PC-3 (cell line): ENCODE results near the gene TRIM40. TPM values are rescaled to one million over a fixed set of nuclear protein-coding genes. Genes with fewer than 3 reads are reported as not detected.

Source experiments
- ATAC-seq: fragments of 200-7000 bp; cut with Tn5 transposase; 2 replicates; pipeline ENCODE4 v1.9.1; 2020; ENCODE audit warnings: mild to moderate bottlenecking, moderate library complexity
- BruUV-seq: library from RNA; stranded (reverse); fragments of 400-500 nt; replicated peaks from 2 replicates; lab custom pipeline; 2021; lab: Mats Ljungman, UMichigan
- CTCF ChIA-PET: fragments of 300-600 bp; sonication (Branson Sonifier 250); formaldehyde crosslinking; loops from one replicate; lab custom pipeline; 2022; ENCODE audit warnings: antibody characterized with exemption; lab: Charles Lee
- POLR2A ChIA-PET: fragments of 300-600 bp; sonication (Branson Sonifier 250); formaldehyde crosslinking; loops from one replicate; lab custom pipeline; 2022; ENCODE audit warnings: antibody characterized with exemption; ENCODE audit not compliant: unreplicated experiment; lab: Charles Lee
- DNase-seq: peaks from one replicate; pipeline ENCODE4 v3.0.0-alpha.2; 2015
- H2AFZ ChIP-seq: fragments of 300-600 bp; sonication (generic); 2 replicates; pipeline ENCODE4 v1.6.0; 2016; ENCODE audit warnings: antibody characterized with exemption, low read length
- H3F3A ChIP-seq: fragments of 300-600 bp; sonication (generic); one replicate; pipeline ENCODE4 v1.6.0; 2017; ENCODE audit warnings: antibody characterized with exemption, low read length, control low read depth, mild to moderate bottlenecking; ENCODE audit not compliant: unreplicated experiment
- H3K27ac ChIP-seq: fragments of 300-600 bp; sonication (generic); 2 replicates; pipeline ENCODE4 v1.5.1; 2016; ENCODE audit warnings: mild to moderate bottlenecking, low read length
- H3K27me3 ChIP-seq: fragments of 300-600 bp; sonication (generic); 2 replicates; pipeline ENCODE4 v1.6.1; 2016; ENCODE audit warnings: low read length, mixed read lengths
- H3K36me3 ChIP-seq: fragments of 300-600 bp; sonication (generic); 2 replicates; pipeline ENCODE4 v1.6.1; 2016; ENCODE audit warnings: low read depth, mixed run types, low read length, mixed read lengths
- H3K4me1 ChIP-seq: fragments of 300-600 bp; sonication (generic); 2 replicates; pipeline ENCODE4 v1.5.1; 2016; ENCODE audit warnings: low read length; ENCODE audit not compliant: insufficient read depth
- H3K4me2 ChIP-seq: fragments of 300-600 bp; sonication (generic); 2 replicates; pipeline ENCODE4 v1.6.0; 2016; ENCODE audit warnings: low read length
- H3K4me3 ChIP-seq: fragments of 300-600 bp; sonication (generic); 2 replicates; pipeline ENCODE4 v1.5.1; 2016; ENCODE audit warnings: mild to moderate bottlenecking, low read length, mixed read lengths
- H3K79me2 ChIP-seq: fragments of 300-600 bp; sonication (generic); 2 replicates; pipeline ENCODE4 v1.6.1; 2017; ENCODE audit warnings: low read length, mixed read lengths
- H3K9ac ChIP-seq: fragments of 300-600 bp; sonication (generic); 2 replicates; pipeline ENCODE4 v1.6.0; 2016; ENCODE audit warnings: mild to moderate bottlenecking, low read length
- H3K9me2 ChIP-seq: fragments of 300-600 bp; sonication (generic); replicated peaks from 2 replicates; pipeline ENCODE4 v1.6.1; 2016; ENCODE audit warnings: mixed run types, low read length, mixed read lengths
- H3K9me3 ChIP-seq: fragments of 300-600 bp; sonication (generic); 2 replicates; pipeline ENCODE4 v1.6.1; 2016; ENCODE audit warnings: low read length, mixed read lengths
- H4K20me1 ChIP-seq: fragments of 300-600 bp; sonication (generic); 2 replicates; pipeline ENCODE4 v1.6.1; 2016; ENCODE audit warnings: low read length, mixed read lengths
- CTCF ChIP-seq: fragments of 300-600 bp; sonication (generic); conservative IDR thresholded peaks from 2 replicates; pipeline ENCODE4 v1.5.1; 2017; ENCODE audit warnings: antibody characterized with exemption, low read depth, mild to moderate bottlenecking, low read length
- EZH2 ChIP-seq: fragments of 300-600 bp; sonication (generic); IDR thresholded peaks from one replicate; pipeline ENCODE4 v1.6.1; 2017; ENCODE audit warnings: antibody characterized with exemption, mild to moderate bottlenecking, low read length; ENCODE audit not compliant: unreplicated experiment
- EZH2phosphoT487 ChIP-seq: fragments of 300-600 bp; sonication (generic); IDR thresholded peaks from 2 replicates; pipeline ENCODE4 v1.6.1; 2018; ENCODE audit warnings: mild to moderate bottlenecking, antibody characterized with exemption, low read length, borderline replicate concordance
- intact Hi-C: fragments of 100-400 bp; cut with micrococcal nuclease; formaldehyde crosslinking; loops from 2 replicates; pipeline ENCODE4 v1.9.0; 2023
- total RNA-seq: library from RNA; depleted of rRNA; stranded (reverse); fragments of >200 nt; gene quantifications from 2 replicates; pipeline ENCODE4 v1.2.3, GENCODE V29; 2014

The TRIM40 gene
- total RNA-seq, 1 experiment from 2014 or later, result not detected

- Histone ChIP-seq H3K9ac (no peak overlapping the region), H3F3A (no peaks in the 10 kb centered on the region), H3K27ac (no peak overlapping the region), H3K9me3 (no peaks in the 10 kb centered on the region), H2AFZ (no peak overlapping the region), H3K79me2 (no peaks in the 10 kb centered on the region), H3K4me3 (no peak overlapping the region), H4K20me1 (no peaks in the 10 kb centered on the region), H3K9me2 (no peaks in the 10 kb centered on the region), H3K27me3 (peaks cover 11% of the 10 kb centered on the region; the same call in 1 of the 2 replicates), H3K4me2 (no peak overlapping the region), H3K4me1 (no peaks in the 10 kb centered on the region), H3K36me3 (no peaks in the 10 kb centered on the region)
- intact Hi-C loops, result no loop called here
- ChIA-PET POLR2A (no interaction called here), CTCF (no interaction called here)
- ATAC-seq (no peak), DNase-seq (no peak)
- TF ChIP-seq EZH2phosphoT487, result no peak
- TF ChIP-seq EZH2, result no peak
- BruUV-seq, result no TSS peak
Measured at GRCh38 chr6:30145818-30146217, 9.9 kb downstream of the TRIM40 start.

- H3K36me3 ChIP-seq, result no peaks in the 10 kb centered on the region
- BruUV-seq, result no TSS peak
- CTCF ChIA-PET, result no interaction called here
Measured at GRCh38 chr6:30147096-30147495, 11.2 kb downstream of the TRIM40 start.

GRCh38 chr6:30149234-30149633 is 13.3 kb downstream of the TRIM40 start:
- intact Hi-C loops, result loop anchor here (1.0 kb wide), 1 partner anchor 21 kb away; no protein-coding TSS in a partner anchor
- Histone ChIP-seq H3K36me3 (no peaks in the 10 kb centered on the region), H3K9me3 (no peaks in the 10 kb centered on the region), H3K9me2 (no peaks in the 10 kb centered on the region), H3F3A (no peaks in the 10 kb centered on the region), H3K4me1 (peaks cover 4% of the 10 kb centered on the region), H3K4me3 (no peak overlapping the region), H3K27ac (no peak overlapping the region), H3K9ac (no peak overlapping the region), H3K79me2 (no peaks in the 10 kb centered on the region), H2AFZ (no peak overlapping the region), H4K20me1 (no peaks in the 10 kb centered on the region), H3K27me3 (0 out of 2 replicates have a peak, but pooled peaks cover 1% of the 10 kb centered on the region), H3K4me2 (no peak overlapping the region)
- ChIA-PET CTCF (no interaction called here), POLR2A (no interaction called here)
- ATAC-seq (0 out of 2 replicates have a peak, but pooled peaks have one; percentile 40), DNase-seq (peak; percentile 13)
- TF ChIP-seq EZH2 (no peak), EZH2phosphoT487 (no peak), CTCF (peak; percentile 36)
- BruUV-seq, result no TSS peak

More at GRCh38 chr6:30147096-30147495, 11.2 kb downstream of the TRIM40 start:
- no peaks in the 10 kb centered on the region for H3K79me2 ChIP-seq
- no peaks in the 10 kb centered on the region for H3K9me3 ChIP-seq
- ATAC-seq (no peak), DNase-seq (no peak)
- no peaks in the 10 kb centered on the region for H4K20me1 ChIP-seq
- no peak overlapping the region for H2AFZ ChIP-seq
- H3K9me2 ChIP-seq, result no peaks in the 10 kb centered on the region
- no peak overlapping the region for H3K4me2 ChIP-seq
- POLR2A ChIA-PET, result no interaction called here
- H3K4me3 ChIP-seq, result no peak overlapping the region
- peaks cover 10% of the 10 kb centered on the region; the same call in 1 of the 2 replicates for H3K27me3 ChIP-seq
- intact Hi-C loops, result no loop called here
- TF ChIP-seq EZH2phosphoT487, result no peak
- TF ChIP-seq CTCF, result no peak
- no peak for TF ChIP-seq EZH2
- H3K4me1 ChIP-seq, result no peaks in the 10 kb centered on the region
- H3K9ac ChIP-seq, result no peak overlapping the region
- no peak overlapping the region for H3K27ac ChIP-seq
- H3F3A ChIP-seq, result no peaks in the 10 kb centered on the region
